Upper lobe of left lung (tissue), 4 donors: ENCODE data around the gene FBXL7.

ENCODE experiments used
- CTCF ChIP-seq, 6 experiments: fragments of 450-650 bp in 4 of 6; fragments of 200-600 bp in 2 of 6; sonication (generic) in 2 of 6; IDR thresholded peaks; one replicate each; pipeline ENCODE4 v1.5.1; 2016 to 2019; ENCODE audit warnings: antibody characterized with exemption in 6 of 6
- POLR2A ChIP-seq, 4 donors: fragments of 450-650 bp; IDR thresholded peaks; one replicate each; pipeline ENCODE4 v1.5.1; 2016 to 2017; ENCODE audit warnings: antibody characterized with exemption in 4 of 4, mild to moderate bottlenecking in 2 of 4
- POLR2AphosphoS5 ChIP-seq, 2 donors: sonication (generic); formaldehyde crosslinking; IDR thresholded peaks; one replicate each; pipeline ENCODE4 v1.5.1; 2017; ENCODE audit warnings: antibody characterized with exemption in 2 of 2

- no peak for TF ChIP-seq POLR2AphosphoS5 (IDR thresholded peaks at IDR 0.05)
- TF ChIP-seq CTCF (IDR thresholded peaks at IDR 0.05): no peak
- TF ChIP-seq POLR2A (IDR thresholded peaks at IDR 0.05): no peak
Observed at GRCh38 chr5:15669826-15670225, 169.8 kb downstream of the FBXL7 start.
